H4 (cell line): Measurements from ENCODE around the gene PREX1. TPM values are rescaled to one million over a fixed set of nuclear protein-coding genes. Genes with fewer than 3 reads are reported as not detected.

Experiments
- DNase-seq: peaks from one replicate; pipeline ENCODE4 v3.0.0-alpha.2; 2015; ENCODE audit warnings: low spot score
- total RNA-seq: library from RNA; depleted of rRNA; stranded (reverse); fragments of >200 nt; shearing (Covaris generic); gene quantifications from 2 replicates; pipeline ENCODE4 v1.2.3, GENCODE V29; 2014

PREX1 gene
- total RNA-seq, 1 experiment from 2014 or later = 3.1 TPM

GRCh38 chr20:48794816-48795457 lies 32.9 kb downstream of the PREX1 start:
- DNase-seq = no peak

GRCh38 chr20:48794360-48794759 lies 33.4 kb downstream of the PREX1 start:
- no peak for DNase-seq

- no peak for DNase-seq
Measured at GRCh38 chr20:48793776-48794175, 34.0 kb downstream of the PREX1 start.

GRCh38 chr20:48791666-48792071 lies 36.1 kb downstream of the PREX1 start:
- no peak for DNase-seq

GRCh38 chr20:48791014-48791413 lies 36.8 kb downstream of the PREX1 start:
- DNase-seq = no peak

- no peak for DNase-seq
Measured at GRCh38 chr20:48790473-48791003, 37.3 kb downstream of the PREX1 start.

GRCh38 chr20:48789781-48790472 lies 37.9 kb downstream of the PREX1 start:
- no peak for DNase-seq

GRCh38 chr20:48789185-48789668 lies 38.6 kb downstream of the PREX1 start:
- no peak for DNase-seq

- no peak for DNase-seq
Measured at GRCh38 chr20:48788486-48789072, 39.2 kb downstream of the PREX1 start.

GRCh38 chr20:48787861-48788375 lies 39.9 kb downstream of the PREX1 start:
- peak; percentile 36 for DNase-seq

GRCh38 chr20:48786951-48787705 lies 40.7 kb downstream of the PREX1 start:
- DNase-seq = no peak

- no peak for DNase-seq
Measured at GRCh38 chr20:48785801-48786200, 42.0 kb downstream of the PREX1 start.

GRCh38 chr20:48785256-48785655 lies 42.5 kb downstream of the PREX1 start:
- no peak for DNase-seq

GRCh38 chr20:48784273-48784641 lies 43.5 kb downstream of the PREX1 start:
- DNase-seq = no peak

GRCh38 chr20:48783533-48784272 lies 44.1 kb downstream of the PREX1 start:
- peak; percentile 28 for DNase-seq

GRCh38 chr20:48782901-48783308 lies 44.9 kb downstream of the PREX1 start:
- DNase-seq = no peak

- no peak for DNase-seq
Measured at GRCh38 chr20:48782053-48782452, 45.7 kb downstream of the PREX1 start.

GRCh38 chr20:48781634-48782033 lies 46.2 kb downstream of the PREX1 start:
- no peak for DNase-seq

- DNase-seq = no peak
Measured at GRCh38 chr20:48779435-48779834, 48.4 kb downstream of the PREX1 start.

GRCh38 chr20:48777821-48778220 lies 50.0 kb downstream of the PREX1 start:
- no peak for DNase-seq

- DNase-seq = no peak
Measured at GRCh38 chr20:48777005-48777404, 50.8 kb downstream of the PREX1 start.
